GM06990 (cell line): ENCODE results near the gene BBS9.
"Not testable (repeated sequence)": the region's sequence is repeated elsewhere in the genome, so short reads cannot be mapped to it uniquely, and the experiment has no call there.

Experiments used
- DNase-seq: peaks from one replicate; pipeline ENCODE4 v3.0.0-alpha.2; 2011; ENCODE audit not compliant: insufficient read length; ENCODE audit errors: extremely low read depth
- H3K27me3 ChIP-seq: replicated peaks from 2 replicates; pipeline ENCODE4 v1.6.0; 2011; ENCODE audit warnings: low read length; ENCODE audit not compliant: control insufficient read depth, insufficient read depth
- H3K36me3 ChIP-seq: 2 replicates; pipeline ENCODE4 v1.5.1; 2011; ENCODE audit warnings: low read length; ENCODE audit not compliant: control insufficient read depth, insufficient read depth
- H3K4me3 ChIP-seq: replicated peaks from 2 replicates; pipeline ENCODE4 v1.5.1; 2011; ENCODE audit warnings: low read depth, mild to moderate bottlenecking, control low read depth, low read length
- TF ChIP-seq, protein P1 (sequence below): IDR thresholded peaks from 2 replicates; pipeline ENCODE4 v1.5.1; 2011; ENCODE audit warnings: low read length, control low read depth, mild to moderate bottlenecking, inconsistent platforms; ENCODE audit not compliant: insufficient read depth, poor library complexity, severe bottlenecking

Gene BBS9

DNA sequence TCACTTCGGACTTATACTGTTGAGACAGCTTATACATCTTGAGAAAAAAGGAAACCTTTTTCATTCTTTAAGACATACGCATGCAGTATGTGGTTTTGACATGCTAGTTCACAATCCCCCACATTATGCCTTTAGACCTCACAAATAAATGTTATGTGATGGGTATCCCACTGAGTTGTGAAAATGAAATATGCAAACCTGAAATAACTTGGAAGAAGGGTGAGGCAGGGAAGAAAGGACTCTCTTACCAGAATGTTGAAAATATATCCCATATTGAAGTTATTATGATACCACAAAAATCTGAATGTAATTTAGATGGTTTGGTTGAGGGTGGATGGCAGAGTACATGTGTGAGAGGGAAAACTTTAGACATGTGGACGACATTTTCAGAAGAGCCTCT, 379.8 kb downstream of the BBS9 start:
- no peaks in the 10 kb centered on the region for H3K36me3 ChIP-seq
- no peak for DNase-seq
- TF ChIP-seq, protein P1, sequence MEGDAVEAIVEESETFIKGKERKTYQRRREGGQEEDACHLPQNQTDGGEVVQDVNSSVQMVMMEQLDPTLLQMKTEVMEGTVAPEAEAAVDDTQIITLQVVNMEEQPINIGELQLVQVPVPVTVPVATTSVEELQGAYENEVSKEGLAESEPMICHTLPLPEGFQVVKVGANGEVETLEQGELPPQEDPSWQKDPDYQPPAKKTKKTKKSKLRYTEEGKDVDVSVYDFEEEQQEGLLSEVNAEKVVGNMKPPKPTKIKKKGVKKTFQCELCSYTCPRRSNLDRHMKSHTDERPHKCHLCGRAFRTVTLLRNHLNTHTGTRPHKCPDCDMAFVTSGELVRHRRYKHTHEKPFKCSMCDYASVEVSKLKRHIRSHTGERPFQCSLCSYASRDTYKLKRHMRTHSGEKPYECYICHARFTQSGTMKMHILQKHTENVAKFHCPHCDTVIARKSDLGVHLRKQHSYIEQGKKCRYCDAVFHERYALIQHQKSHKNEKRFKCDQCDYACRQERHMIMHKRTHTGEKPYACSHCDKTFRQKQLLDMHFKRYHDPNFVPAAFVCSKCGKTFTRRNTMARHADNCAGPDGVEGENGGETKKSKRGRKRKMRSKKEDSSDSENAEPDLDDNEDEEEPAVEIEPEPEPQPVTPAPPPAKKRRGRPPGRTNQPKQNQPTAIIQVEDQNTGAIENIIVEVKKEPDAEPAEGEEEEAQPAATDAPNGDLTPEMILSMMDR: no peak
- H3K27me3 ChIP-seq: no peaks in the 10 kb centered on the region
- no peak overlapping the region for H3K4me3 ChIP-seq

DNA sequence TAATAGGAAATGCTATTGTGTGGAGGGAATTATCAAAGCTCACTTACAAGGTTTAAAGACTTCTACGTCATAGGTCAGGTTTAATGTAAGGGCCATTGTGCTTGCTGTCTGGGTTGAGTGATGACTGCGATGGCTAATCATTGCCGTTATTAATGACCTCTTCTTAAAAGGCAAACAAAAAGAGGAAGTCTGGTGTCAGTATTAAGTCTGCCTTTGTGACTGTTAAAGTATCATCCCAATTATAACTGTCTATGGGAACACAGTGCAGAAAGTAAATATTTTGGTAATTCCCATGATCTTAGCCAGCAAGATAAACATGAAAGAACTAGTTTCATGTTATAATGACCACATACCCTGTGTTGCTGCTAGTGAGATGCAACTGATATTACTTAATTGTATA, 382.4 kb downstream of the BBS9 start:
- no peaks in the 10 kb centered on the region for H3K36me3 ChIP-seq
- DNase-seq: no peak
- H3K27me3 ChIP-seq: no peaks in the 10 kb centered on the region
- TF ChIP-seq, protein P1: no peak
- H3K4me3 ChIP-seq: no peak overlapping the region

DNA sequence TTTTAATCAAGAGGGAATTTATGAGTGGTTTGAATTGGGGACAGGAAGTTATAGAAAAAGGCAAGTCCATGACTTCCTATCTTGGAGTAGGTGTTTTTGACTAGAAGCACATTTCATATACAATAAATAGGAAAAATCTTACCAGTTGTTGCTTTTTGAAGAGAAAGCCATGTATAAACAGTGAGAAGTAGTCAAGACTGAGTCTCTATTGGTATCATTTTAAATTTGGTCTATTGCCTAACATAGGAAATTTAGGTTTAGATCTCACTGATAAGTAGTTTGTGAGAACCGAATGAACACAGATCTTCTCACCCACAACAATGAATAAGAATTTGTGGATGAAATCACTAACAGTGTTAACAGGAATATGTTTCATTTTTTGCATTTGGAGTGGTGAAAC, 387.2 kb downstream of the BBS9 start:
- Histone ChIP-seq H3K4me3 (no peak overlapping the region), H3K36me3 (no peaks in the 10 kb centered on the region), H3K27me3 (no peaks in the 10 kb centered on the region)
- no peak for DNase-seq
- TF ChIP-seq, protein P1: no peak

DNA sequence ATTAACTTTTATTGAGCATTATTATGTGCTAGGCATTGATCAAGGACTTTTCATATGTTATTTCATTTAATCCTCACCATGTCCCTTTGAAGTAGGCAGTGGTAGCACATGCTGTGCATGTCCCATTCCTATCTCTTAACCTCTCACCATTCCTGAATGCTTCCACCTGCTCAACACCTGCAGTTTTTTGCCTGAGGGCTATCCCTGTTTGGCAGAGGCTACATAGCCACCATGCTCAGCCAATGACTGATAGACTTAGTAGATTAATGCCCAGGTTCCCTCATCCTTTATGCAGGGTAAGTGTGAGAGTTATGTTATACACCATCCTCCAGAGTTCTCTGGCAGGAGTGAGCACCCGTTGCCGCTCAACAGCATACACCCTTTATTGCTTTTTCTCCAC, 387.8 kb downstream of the BBS9 start:
- TF ChIP-seq, protein P1: no peak
- DNase-seq: no peak
- no peak overlapping the region for H3K4me3 ChIP-seq
- H3K27me3 ChIP-seq: no peaks in the 10 kb centered on the region
- no peaks in the 10 kb centered on the region for H3K36me3 ChIP-seq

DNA sequence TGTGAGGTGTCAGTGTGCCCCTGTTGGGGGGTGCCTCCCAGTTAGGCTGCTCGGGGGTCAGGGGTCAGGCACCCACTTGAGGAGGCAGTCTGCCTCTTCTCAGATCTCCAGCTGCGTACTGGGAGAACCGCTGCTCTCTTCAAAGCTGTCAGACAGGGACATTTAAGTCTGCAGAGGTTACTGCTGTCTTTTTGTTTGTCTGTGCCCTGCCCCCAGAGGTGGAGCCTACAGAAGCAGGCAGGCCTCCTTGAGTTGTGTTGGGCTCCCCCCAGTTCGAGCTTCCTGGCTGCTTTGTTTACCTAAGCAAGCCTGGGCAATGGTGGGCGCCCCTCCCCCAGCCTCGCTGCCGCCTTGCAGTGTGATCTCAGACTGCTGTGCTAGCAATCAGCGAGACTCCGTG, 397.6 kb downstream of the BBS9 start:
- not testable (repeated sequence) for H3K4me3 ChIP-seq, DNase-seq, H3K27me3 ChIP-seq, H3K36me3 ChIP-seq

DNA sequence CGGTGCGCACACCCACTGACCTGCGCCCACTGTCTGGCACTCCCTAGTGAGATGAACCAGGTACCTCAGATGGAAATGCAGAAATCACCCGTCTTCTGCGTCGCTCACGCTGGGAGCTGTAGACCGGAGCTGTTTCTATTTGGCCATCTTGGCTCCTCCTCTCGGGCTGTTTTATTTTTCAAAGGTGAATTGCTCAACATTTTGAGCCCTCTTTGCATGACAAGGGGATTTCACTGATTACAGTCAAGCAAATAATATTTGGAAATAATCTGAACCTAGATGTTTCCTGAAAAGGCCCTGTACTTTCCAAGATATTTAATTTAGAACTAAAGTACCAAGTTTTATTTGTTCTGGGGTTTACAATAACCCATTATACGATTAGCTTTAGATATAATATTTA, 398.2 kb downstream of the BBS9 start:
- not testable (repeated sequence) for H3K4me3 ChIP-seq, H3K36me3 ChIP-seq, DNase-seq, H3K27me3 ChIP-seq

DNA sequence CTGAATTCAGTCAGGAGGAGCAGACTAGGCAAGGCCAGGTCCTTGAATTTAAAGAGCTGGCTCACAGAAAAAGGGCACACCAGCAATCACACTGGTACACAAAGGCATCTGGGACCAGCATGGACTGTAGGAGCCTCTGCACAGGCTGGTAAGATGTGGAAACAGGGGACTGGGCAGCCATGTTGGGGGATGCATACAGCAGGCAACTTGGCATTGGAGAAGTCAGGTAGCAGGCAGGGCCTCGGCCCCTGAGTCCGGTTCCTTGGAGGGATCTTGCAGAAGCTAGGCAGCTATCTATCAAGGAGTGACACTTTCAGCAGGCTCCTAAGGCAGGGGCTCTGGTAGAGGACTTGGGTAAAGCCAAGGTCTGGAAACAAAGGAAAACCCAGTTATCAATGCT, 399.7 kb downstream of the BBS9 start:
- Histone ChIP-seq H3K4me3 (no peak overlapping the region), H3K36me3 (no peaks in the 10 kb centered on the region), H3K27me3 (no peaks in the 10 kb centered on the region)
- no peak for DNase-seq
- TF ChIP-seq, protein P1: no peak
